ENCODE measurements around the gene ZNF771.
A peak's percentile ranks its signal among the peaks of the same experiment; 100 is the strongest.
"Not testable (repeated sequence)": the region's sequence is repeated elsewhere in the genome, so short reads cannot be mapped to it uniquely, and the experiment has no call there.

ZNF771 gene

GRCh38 chr16:30382111-30382881, 25.1 kb upstream of the ZNF771 start, which contains the start of gene SEPTIN1:
Gene SEPTIN1, minus strand, starts transcription at chr16:30382561. Its CDS starts 19 bp downstream, at chr16:30382542.
- Histone ChIP-seq H3K27me3 (no peaks in the 10 kb centered on the region), H3K4me3 (ENCODE audit: low read depth, low read length) (no peak within 1 kb of the TSS), H3K9me3 (no peaks in the 10 kb centered on the region), H3K36me3 (no peaks in the 10 kb centered on the region), H3K4me1 (peaks cover 6% of the 10 kb centered on the region; the same call in 1 of the 2 replicates)
- no peak for TF ChIP-seq CTCF (IDR thresholded peaks at IDR 0.05; ENCODE audit: low read depth, low read length)
- no peak for DNase-seq

GRCh38 chr16:30383521-30383920, 23.9 kb upstream of the ZNF771 start:
- Histone ChIP-seq H3K36me3 (no peaks in the 10 kb centered on the region), H3K27me3 (no peaks in the 10 kb centered on the region), H3K9me3 (no peaks in the 10 kb centered on the region), H3K4me3 (ENCODE audit: low read depth, low read length) (no peak overlapping the region), H3K4me1 (peaks cover 5% of the 10 kb centered on the region; the same call in 1 of the 2 replicates)
- DNase-seq, result no peak
- TF ChIP-seq CTCF (IDR thresholded peaks at IDR 0.05; ENCODE audit: low read depth, low read length), result no peak

- H3K27me3 ChIP-seq, result no peaks in the 10 kb centered on the region
- DNase-seq, result no peak
- peak overlapping the region; percentile 90 for H3K4me3 ChIP-seq (ENCODE audit: low read depth, low read length)
- peaks cover 25% of the 10 kb centered on the region for H3K36me3 ChIP-seq
- TF ChIP-seq CTCF (IDR thresholded peaks at IDR 0.05; ENCODE audit: low read depth, low read length), result no peak
- H3K9me3 ChIP-seq, result no peaks in the 10 kb centered on the region
- H3K4me1 ChIP-seq, result peaks cover 12% of the 10 kb centered on the region
Observed at GRCh38 chr16:30394592-30395154, 12.7 kb upstream of the ZNF771 start.

GRCh38 chr16:30395155-30395991, 12.0 kb upstream of the ZNF771 start, which contains the start of gene ZNF48:
Gene ZNF48, plus strand, starts transcription at chr16:30395420. Its CDS starts 375 bp downstream, at chr16:30395795.
- peak; percentile 92 for DNase-seq
- Histone ChIP-seq H3K9me3 (no peaks in the 10 kb centered on the region), H3K27me3 (no peaks in the 10 kb centered on the region), H3K4me1 (peaks cover 12% of the 10 kb centered on the region), H3K36me3 (peaks cover 25% of the 10 kb centered on the region), H3K4me3 (ENCODE audit: low read depth, low read length) (peak within 1 kb of the TSS; percentile 90)
- peak; percentile 11; the same call in 1 of the 2 replicates for TF ChIP-seq CTCF (IDR thresholded peaks at IDR 0.05; ENCODE audit: low read depth, low read length)

GRCh38 chr16:30395992-30396585, 11.3 kb upstream of the ZNF771 start:
- no peak for TF ChIP-seq CTCF (IDR thresholded peaks at IDR 0.05; ENCODE audit: low read depth, low read length)
- Histone ChIP-seq H3K4me3 (ENCODE audit: low read depth, low read length) (peak overlapping the region; percentile 90), H3K36me3 (peaks cover 25% of the 10 kb centered on the region), H3K27me3 (no peaks in the 10 kb centered on the region), H3K9me3 (no peaks in the 10 kb centered on the region), H3K4me1 (peaks cover 12% of the 10 kb centered on the region)
- DNase-seq, result no peak

GRCh38 chr16:30396627-30397026, 10.8 kb upstream of the ZNF771 start:
- Histone ChIP-seq H3K4me3 (ENCODE audit: low read depth, low read length) (peak overlapping the region; percentile 90), H3K4me1 (peaks cover 12% of the 10 kb centered on the region), H3K36me3 (peaks cover 25% of the 10 kb centered on the region)
- not testable (repeated sequence) for DNase-seq, H3K9me3 ChIP-seq, H3K27me3 ChIP-seq
